GM13976 (cell line): ENCODE measurements around the gene ABTB2.

ENCODE experiments used
- DNase-seq: peaks from one replicate; pipeline ENCODE4 v3.0.0; 2012; ENCODE audit warnings: low spot score
- CTCF ChIP-seq: IDR thresholded peaks from 2 replicates; pipeline ENCODE4 v1.5.1; 2012; ENCODE audit warnings: borderline replicate concordance, mild to moderate bottlenecking; ENCODE audit not compliant: insufficient read depth; ENCODE audit errors: extremely low read depth, missing control alignments, control extremely low read depth
- in situ Hi-C: fragments of 300-500 bp; cut with MboI; formaldehyde crosslinking; loops from one replicate; pipeline ENCODE4 v1.12.0; 2022; ENCODE audit warnings: low sequenced_read_pairs, mixed read lengths, inconsistent platforms; ENCODE audit not compliant: unreplicated experiment

ABTB2 gene

DNA sequence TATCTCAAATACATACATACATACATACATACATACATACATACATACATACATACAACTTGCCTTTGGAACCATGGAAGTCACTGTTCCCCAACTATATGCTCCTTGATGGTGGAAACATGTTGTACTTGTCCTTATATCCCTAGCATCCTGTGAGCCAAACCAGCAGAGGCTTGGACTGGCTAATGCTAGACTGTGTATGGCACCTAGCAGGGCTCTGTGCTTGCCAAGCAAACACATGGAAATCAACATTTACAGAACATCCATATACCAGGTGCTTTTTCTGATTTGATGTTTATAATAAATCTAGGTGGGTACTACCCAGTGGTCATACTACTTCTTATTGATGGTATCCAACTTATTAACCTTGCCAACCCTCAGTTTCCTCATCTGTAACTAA is 86.1 kb downstream of the ABTB2 start:
- no peak for TF ChIP-seq CTCF
- in situ Hi-C loops: no loop called here
- no peak for DNase-seq

DNA sequence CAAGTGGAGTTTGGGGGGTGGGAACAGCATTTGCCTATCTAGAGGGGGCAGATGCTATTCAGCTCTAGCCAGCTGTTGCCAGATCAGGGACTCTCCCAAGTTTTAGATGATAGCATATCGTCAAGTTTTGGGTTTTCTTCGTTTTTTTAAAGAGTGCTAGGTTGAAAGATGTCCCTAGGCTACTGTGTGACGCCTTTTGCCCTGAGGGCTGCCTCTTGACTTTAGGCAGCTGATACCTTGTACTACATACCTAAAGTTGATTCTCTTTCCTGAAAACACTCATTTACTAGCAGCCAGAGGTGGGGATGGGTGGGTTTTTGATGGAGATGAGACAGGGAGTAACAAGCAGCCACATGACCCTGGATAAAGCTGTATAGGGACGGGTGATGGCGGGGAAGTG is 87.1 kb downstream of the ABTB2 start:
- in situ Hi-C loops: no loop called here
- TF ChIP-seq CTCF: no peak
- no peak for DNase-seq

DNA sequence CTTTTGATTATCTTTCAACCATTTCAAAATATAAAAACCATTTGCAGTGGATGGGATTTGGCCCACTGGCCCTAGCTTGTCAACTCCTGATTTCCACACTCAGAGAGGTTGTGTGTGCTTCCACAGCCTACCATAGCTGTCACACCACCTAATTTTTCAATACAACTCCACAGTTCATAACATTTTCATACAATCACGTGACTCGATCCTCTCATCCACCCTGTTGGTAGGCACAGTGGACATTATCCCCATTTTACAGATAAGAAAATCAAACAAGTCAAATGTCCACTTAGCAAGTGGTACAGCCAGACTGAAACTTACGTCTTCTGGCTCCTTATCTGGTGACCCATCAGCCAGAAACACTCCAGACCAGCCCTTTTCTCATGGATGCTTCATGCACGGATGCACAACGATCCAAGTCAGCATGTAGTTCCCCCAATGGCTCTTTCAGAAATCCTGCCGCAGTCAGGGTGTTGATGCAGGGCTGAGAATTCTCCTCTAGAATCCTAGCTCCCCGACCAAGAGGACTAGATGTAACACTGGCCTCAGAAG is 88.0 kb downstream of the ABTB2 start:
- in situ Hi-C loops: no loop called here
- DNase-seq: no peak
- no peak for TF ChIP-seq CTCF

- in situ Hi-C loops: no loop called here
- no peak for TF ChIP-seq CTCF
- no peak for DNase-seq
Observed at GRCh38 chr11:34268906-34269430, 88.8 kb downstream of the ABTB2 start.

GRCh38 chr11:34267417-34267816 is 90.4 kb downstream of the ABTB2 start:
- in situ Hi-C loops: no loop called here
- DNase-seq: no peak

DNA sequence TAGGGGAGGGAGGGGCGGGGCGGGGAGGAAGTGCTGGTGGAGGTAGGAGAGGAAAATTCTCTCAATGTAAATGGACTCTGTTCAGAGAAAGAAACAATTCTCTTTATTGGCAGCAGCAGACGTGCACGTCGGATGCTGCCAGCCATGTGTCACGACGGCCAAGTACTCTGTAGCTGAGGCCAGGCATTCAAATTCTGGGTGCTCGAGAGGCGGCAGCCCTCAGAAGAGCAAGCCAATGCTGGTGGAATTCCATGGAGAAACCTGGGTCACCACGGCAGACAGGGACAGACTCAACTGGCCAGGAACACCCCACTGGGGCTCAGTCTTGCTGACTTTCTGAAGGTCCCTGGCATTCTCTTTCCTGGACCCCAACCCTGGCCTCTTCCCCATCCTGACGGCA is 90.8 kb downstream of the ABTB2 start:
- no peak for TF ChIP-seq CTCF

More at GRCh38 chr11:34267417-34267816, 90.4 kb downstream of the ABTB2 start:
- no peak for TF ChIP-seq CTCF

More for the DNA sequence above, 90.8 kb downstream of the ABTB2 start:
- in situ Hi-C loops: no loop called here
- no peak for DNase-seq
